ENCODE data around the gene ZNF366.

ZNF366 gene

GRCh38 chr5:72458407-72458806 lies 48.8 kb downstream of the ZNF366 start:
- H3K27me3 ChIP-seq: no peaks in the 10 kb centered on the region
- H3K9me3 ChIP-seq: no peaks in the 10 kb centered on the region
- no peak overlapping the region for H3K4me3 ChIP-seq
- H3K27ac ChIP-seq: peak overlapping the region in 1 of 2 donors; percentile 59
- intact Hi-C loops (cut with DNase I; ENCODE audit: low total_unique reads): no loop called here
- H3K4me1 ChIP-seq: peaks cover 0 to 37% (median 27%) of the 10 kb centered on the region in 4 donors
- no peak for TF ChIP-seq CTCF (IDR thresholded peaks at IDR 0.05)
- H3K36me3 ChIP-seq: no peaks in the 10 kb centered on the region
- DNase-seq: no peak

DNA sequence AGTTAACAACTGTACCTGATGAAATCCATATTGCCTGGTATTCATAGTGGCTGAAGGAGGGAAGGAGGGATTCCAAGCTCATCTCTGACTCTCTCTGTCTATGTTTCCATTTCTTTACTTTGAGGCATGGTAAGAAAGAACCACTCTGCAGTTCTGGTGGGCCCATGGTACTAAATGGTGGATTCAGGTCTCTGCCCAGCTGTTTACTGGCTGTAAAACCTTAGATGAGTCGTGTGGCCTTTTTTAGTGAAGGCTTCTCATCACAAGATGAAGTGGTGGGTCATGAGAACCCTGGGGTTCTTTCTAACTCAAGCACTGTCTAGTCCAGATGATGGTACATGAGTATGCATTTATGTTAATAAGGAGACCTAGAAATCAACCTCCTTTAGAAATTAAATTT lies 49.7 kb downstream of the ZNF366 start:
- Histone ChIP-seq H3K9me3 (no peaks in the 10 kb centered on the region), H3K36me3 (no peaks in the 10 kb centered on the region), H3K27ac (no peak overlapping the region), H3K4me3 (no peak overlapping the region), H3K27me3 (no peaks in the 10 kb centered on the region), H3K4me1 (peaks cover 0 to 46% (median 34%) of the 10 kb centered on the region in 4 donors)
- no peak for TF ChIP-seq CTCF (IDR thresholded peaks at IDR 0.05)
- intact Hi-C loops (cut with DNase I; ENCODE audit: low total_unique reads): no loop called here
- DNase-seq: no peak

GRCh38 chr5:72456391-72457074 lies 50.7 kb downstream of the ZNF366 start:
- no peak for TF ChIP-seq CTCF (IDR thresholded peaks at IDR 0.05)
- H3K9me3 ChIP-seq: no peaks in the 10 kb centered on the region
- peaks cover 7 to 55% (median 44%) of the 10 kb centered on the region in 4 donors for H3K4me1 ChIP-seq
- no peak overlapping the region for H3K4me3 ChIP-seq
- no peaks in the 10 kb centered on the region for H3K36me3 ChIP-seq
- no peak overlapping the region for H3K27ac ChIP-seq
- intact Hi-C loops (cut with DNase I; ENCODE audit: low total_unique reads): no loop called here
- H3K27me3 ChIP-seq: no peaks in the 10 kb centered on the region
- no peak for DNase-seq

GRCh38 chr5:72455476-72455875 lies 51.7 kb downstream of the ZNF366 start:
- Histone ChIP-seq H3K36me3 (no peaks in the 10 kb centered on the region), H3K27me3 (no peaks in the 10 kb centered on the region), H3K4me3 (no peak overlapping the region), H3K4me1 (peaks cover 8 to 66% (median 52%) of the 10 kb centered on the region in 4 donors), H3K9me3 (no peaks in the 10 kb centered on the region), H3K27ac (peak overlapping the region; percentile 90 to 91)
- intact Hi-C loops (cut with DNase I; ENCODE audit: low total_unique reads): no loop called here
- no peak for DNase-seq
- TF ChIP-seq CTCF (IDR thresholded peaks at IDR 0.05): no peak

DNA sequence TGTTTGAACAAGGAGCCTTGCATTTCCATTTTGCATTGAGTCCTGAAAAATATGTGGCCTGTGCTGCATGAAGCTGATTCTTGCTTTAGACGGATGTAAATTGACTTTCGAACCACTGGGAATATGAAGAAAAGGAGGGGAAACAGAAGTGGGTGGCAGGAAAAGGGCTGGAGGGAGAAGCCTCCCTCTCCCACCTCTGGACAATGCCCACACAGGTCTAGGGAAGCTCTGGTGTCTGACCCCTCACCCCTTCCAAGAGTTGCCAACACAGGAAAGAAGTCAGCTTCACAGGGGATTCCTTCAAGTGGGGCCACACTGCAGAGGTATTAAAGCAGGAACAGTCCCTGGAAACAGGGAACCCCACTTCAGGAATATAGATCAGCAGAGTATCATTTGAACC lies 52.2 kb downstream of the ZNF366 start:
- H3K9me3 ChIP-seq: no peaks in the 10 kb centered on the region
- peak overlapping the region; percentile 90 to 91 for H3K27ac ChIP-seq
- H3K4me1 ChIP-seq: peaks cover 8 to 66% (median 52%) of the 10 kb centered on the region in 4 donors
- no peaks in the 10 kb centered on the region for H3K36me3 ChIP-seq
- DNase-seq: no peak
- H3K4me3 ChIP-seq: no peak overlapping the region
- intact Hi-C loops (cut with DNase I; ENCODE audit: low total_unique reads): no loop called here
- no peaks in the 10 kb centered on the region for H3K27me3 ChIP-seq
- TF ChIP-seq CTCF (IDR thresholded peaks at IDR 0.05): no peak
